22Rv1 (cell line): ENCODE measurements around the gene PLAAT4.

Experiments used
- CTCF ChIP-seq: fragments of 450-650 bp; IDR thresholded peaks from 2 replicates; pipeline ENCODE4 v1.5.1; 2017; ENCODE audit warnings: mild to moderate bottlenecking
- ZFX ChIP-seq: fragments of 450-650 bp; IDR thresholded peaks from 2 replicates; pipeline ENCODE4 v1.6.1; 2017; ENCODE audit warnings: antibody characterized with exemption, borderline replicate concordance

GRCh38 chr11:63595296-63595695 lies 58.7 kb downstream of the PLAAT4 start:
- no peak for TF ChIP-seq ZFX
- TF ChIP-seq CTCF, result no peak
